ENCODE data around the gene RAB12.
A peak's percentile ranks its signal among the peaks of the same experiment; 100 is the strongest.

The RAB12 gene

DNA sequence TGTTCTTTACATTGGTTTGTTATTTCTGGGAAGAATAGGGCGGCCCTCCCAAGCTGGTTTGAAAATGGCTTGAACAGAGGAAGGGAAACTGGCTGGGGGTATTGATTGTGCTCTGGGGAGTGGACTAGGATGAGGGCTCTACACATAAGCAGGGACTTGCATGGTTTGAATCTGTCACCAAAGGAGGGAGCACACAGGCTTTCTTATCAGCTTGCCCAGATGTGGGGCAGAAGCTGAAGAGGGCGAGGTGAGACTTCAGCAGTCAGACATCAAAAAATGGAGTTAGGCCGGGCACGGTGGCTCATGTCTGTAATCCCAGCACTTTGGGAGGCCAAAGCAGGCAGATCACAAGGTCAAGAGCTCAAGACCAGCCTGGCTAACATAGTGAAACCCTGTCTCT is 7.2 kb upstream of the RAB12 start:
- H3K4me3 Mint-ChIP-seq: no peak overlapping the region
- no peak for DNase-seq
- H3K9me3 Mint-ChIP-seq: no peaks in the 10 kb centered on the region
- H3K36me3 Mint-ChIP-seq (ENCODE audit: low read depth): no peaks in the 10 kb centered on the region
- peak overlapping the region; percentile 2 for H3K27ac Mint-ChIP-seq
- peaks cover 16% of the 10 kb centered on the region for H3K27me3 Mint-ChIP-seq (ENCODE audit: low read depth, poor library complexity)
- TF ChIP-seq, protein P1, sequence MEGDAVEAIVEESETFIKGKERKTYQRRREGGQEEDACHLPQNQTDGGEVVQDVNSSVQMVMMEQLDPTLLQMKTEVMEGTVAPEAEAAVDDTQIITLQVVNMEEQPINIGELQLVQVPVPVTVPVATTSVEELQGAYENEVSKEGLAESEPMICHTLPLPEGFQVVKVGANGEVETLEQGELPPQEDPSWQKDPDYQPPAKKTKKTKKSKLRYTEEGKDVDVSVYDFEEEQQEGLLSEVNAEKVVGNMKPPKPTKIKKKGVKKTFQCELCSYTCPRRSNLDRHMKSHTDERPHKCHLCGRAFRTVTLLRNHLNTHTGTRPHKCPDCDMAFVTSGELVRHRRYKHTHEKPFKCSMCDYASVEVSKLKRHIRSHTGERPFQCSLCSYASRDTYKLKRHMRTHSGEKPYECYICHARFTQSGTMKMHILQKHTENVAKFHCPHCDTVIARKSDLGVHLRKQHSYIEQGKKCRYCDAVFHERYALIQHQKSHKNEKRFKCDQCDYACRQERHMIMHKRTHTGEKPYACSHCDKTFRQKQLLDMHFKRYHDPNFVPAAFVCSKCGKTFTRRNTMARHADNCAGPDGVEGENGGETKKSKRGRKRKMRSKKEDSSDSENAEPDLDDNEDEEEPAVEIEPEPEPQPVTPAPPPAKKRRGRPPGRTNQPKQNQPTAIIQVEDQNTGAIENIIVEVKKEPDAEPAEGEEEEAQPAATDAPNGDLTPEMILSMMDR (IDR thresholded peaks at IDR 0.05): no peak
- peaks cover 24% of the 10 kb centered on the region for H3K4me1 Mint-ChIP-seq

DNA sequence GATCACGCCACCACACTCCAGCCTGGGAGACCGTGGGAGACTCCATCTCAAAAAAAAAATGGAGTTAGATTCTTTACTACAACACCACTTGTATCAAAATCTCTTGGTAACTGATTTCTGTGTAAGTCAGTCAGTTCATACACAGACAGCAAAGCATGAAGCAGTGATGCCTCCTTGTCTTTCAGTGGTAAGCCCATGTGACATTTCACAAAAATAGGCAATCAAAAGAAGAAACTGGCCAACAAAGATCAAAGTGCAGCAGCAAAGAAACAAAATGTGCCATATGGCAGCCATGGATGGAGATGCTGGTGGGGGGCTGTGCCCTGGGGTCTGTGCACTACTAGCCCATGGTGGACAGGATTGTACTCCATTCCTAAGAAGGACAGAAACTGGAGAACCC is 6.7 kb upstream of the RAB12 start:
- Mint-ChIP-seq H3K27me3 (ENCODE audit: low read depth, poor library complexity) (peaks cover 16% of the 10 kb centered on the region), H3K36me3 (ENCODE audit: low read depth) (no peaks in the 10 kb centered on the region), H3K4me1 (peaks cover 27% of the 10 kb centered on the region), H3K27ac (no peak overlapping the region), H3K9me3 (no peaks in the 10 kb centered on the region), H3K4me3 (no peak overlapping the region)
- TF ChIP-seq, protein P1 (IDR thresholded peaks at IDR 0.05): no peak
- no peak for DNase-seq

DNA sequence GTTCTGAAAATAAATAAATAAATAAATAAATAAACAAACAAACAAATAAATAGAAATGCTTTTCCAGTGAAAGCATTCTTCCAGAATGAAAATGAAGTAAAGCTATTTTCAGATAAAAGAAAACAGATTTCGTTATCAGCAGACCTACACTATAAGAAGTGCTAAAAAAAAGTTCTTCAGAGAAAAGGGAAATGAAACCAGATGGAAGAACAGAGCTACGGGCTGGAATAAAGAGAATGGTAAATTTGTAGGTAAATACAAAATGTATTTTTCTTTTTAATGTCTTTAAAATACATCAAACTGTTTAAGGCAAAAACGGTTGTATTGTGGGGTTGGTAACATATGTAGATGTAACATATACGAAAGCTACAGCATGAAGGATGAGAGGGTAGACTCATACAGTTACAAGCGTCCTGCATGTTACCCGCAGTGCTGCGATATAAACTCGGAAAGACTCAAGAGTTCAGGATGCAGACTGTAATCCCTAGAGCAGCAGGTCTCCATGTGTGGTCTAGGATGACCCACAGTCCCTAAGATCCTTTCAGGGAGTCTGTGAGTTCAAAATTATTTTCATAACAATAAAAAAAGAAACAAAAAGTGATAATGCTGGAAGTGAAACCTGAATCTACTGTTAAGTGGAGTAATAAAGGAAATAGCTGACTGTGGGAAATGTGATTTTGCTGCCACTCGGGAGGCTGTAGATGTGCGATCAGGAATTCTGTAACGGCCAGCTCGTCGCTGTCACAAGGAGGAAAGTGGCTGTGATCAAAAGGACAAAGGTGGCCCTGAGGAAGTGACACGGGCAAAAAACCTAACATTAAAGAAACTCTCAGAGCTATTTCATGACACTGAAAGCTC is 5.3 kb upstream of the RAB12 start:
- H3K4me1 Mint-ChIP-seq: peaks cover 41% of the 10 kb centered on the region
- no peak overlapping the region for H3K27ac Mint-ChIP-seq
- H3K9me3 Mint-ChIP-seq: no peaks in the 10 kb centered on the region
- H3K27me3 Mint-ChIP-seq (ENCODE audit: low read depth, poor library complexity): peaks cover 16% of the 10 kb centered on the region
- H3K36me3 Mint-ChIP-seq (ENCODE audit: low read depth): no peaks in the 10 kb centered on the region
- TF ChIP-seq, protein P1 (IDR thresholded peaks at IDR 0.05): no peak
- DNase-seq: no peak
- H3K4me3 Mint-ChIP-seq: peak overlapping the region; percentile 1

DNA sequence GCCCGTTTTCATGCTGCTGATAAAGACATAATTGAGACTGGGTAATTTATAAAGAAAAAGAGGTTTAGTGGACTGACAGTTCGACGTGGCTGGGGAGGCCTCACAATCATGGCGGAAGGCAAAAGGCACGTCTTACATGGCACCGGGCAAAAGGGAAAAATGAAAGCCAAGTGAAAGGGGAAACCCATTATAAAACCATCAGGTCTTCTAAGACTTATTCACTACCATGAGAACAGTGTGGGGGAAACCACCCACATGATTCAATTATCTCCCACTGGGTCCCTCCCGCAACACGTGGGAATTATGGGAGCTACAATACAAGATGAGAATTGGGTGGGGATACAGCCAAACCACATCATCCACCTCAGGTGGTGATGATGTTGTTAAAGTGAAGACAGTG is 3.3 kb upstream of the RAB12 start:
- Mint-ChIP-seq H3K36me3 (ENCODE audit: low read depth) (no peaks in the 10 kb centered on the region), H3K9me3 (no peaks in the 10 kb centered on the region), H3K27me3 (ENCODE audit: low read depth, poor library complexity) (peaks cover 13% of the 10 kb centered on the region), H3K4me1 (peaks cover 51% of the 10 kb centered on the region), H3K4me3 (no peak overlapping the region), H3K27ac (no peak overlapping the region)
- TF ChIP-seq, protein P1 (IDR thresholded peaks at IDR 0.05): no peak
- DNase-seq: no peak

DNA sequence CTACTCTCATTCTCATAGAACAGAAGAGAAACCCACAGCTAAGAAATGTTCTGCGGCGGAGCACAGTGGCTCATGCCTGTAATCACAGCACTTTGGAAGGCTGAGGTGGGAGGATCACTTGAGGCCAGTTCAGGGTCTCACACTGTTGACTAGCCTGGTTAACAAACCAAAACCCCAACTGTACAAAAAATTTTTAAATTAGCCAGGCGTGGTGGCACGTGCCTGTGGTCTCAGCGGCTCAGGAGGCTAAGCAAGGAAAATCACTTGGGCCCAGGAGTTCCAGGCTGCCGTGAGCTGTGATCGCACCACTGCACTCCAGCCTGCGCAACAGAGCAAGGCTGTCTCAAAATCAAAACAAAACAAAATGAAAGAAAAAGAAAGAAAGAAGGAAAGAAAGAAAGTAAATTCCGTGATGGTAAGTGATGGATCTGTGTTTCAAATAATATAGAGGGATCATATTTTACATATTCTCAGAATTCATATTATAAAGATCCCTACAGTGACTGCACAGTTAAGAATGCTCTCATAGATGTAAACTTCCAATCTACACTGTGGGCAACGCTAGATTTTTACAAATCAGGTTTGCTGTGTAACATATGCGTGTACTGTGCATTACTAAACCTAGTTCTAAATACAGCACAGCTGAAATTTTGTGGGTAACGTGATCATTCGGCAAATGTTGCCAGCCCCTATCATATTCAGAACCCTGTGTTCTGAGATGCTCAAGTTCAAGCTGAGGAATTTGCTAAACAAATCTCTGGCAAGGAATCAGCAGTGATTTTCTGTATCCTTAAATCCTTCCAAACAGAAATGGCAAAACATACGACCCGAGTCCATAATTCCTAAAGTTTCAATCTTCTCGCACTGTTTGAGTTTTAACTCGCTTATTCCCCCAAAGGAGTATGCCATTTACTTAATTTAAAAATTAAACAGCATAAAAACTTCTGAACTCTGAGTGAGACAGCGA is 1.2 kb upstream of the RAB12 start:
- Mint-ChIP-seq H3K36me3 (ENCODE audit: low read depth) (peaks cover 10% of the 10 kb centered on the region), H3K27me3 (ENCODE audit: low read depth, poor library complexity) (peaks cover 11% of the 10 kb centered on the region), H3K4me3 (peak overlapping the region; percentile 87), H3K9me3 (no peaks in the 10 kb centered on the region), H3K4me1 (peaks cover 60% of the 10 kb centered on the region), H3K27ac (no peak overlapping the region)
- TF ChIP-seq, protein P1 (IDR thresholded peaks at IDR 0.05): no peak
- no peak for DNase-seq

Measured in nephron progenitor cell (in vitro differentiated cells).